H9 (cell line): ENCODE data around the gene PRSS16. TPM values are rescaled to one million over a fixed set of nuclear protein-coding genes. Genes with fewer than 3 reads are reported as not detected.

Experiments
- DNase-seq: peaks from one replicate; pipeline ENCODE4 v3.0.0-alpha.2; 2017
- H2AFZ ChIP-seq: one replicate; pipeline ENCODE4 v1.6.1; 2013; ENCODE audit warnings: mild to moderate bottlenecking, low read length, control low read depth, moderate library complexity
- H2AK5ac ChIP-seq: 2 replicates; pipeline ENCODE4 v1.6.1; 2013; ENCODE audit warnings: low read length, control low read depth, mixed read lengths; ENCODE audit not compliant: insufficient read length
- H2BK120ac ChIP-seq: one replicate; pipeline ENCODE4 v1.6.1; 2013; ENCODE audit warnings: low read depth, mild to moderate bottlenecking, low read length, control low read depth, inconsistent platforms; ENCODE audit not compliant: poor library complexity, severe bottlenecking
- H2BK12ac ChIP-seq: 2 replicates; pipeline ENCODE4 v1.6.1; 2013; ENCODE audit warnings: low read length, control low read depth, mixed read lengths, low read depth; ENCODE audit not compliant: insufficient read length
- H2BK15ac ChIP-seq: 2 replicates; pipeline ENCODE4 v1.6.1; 2013; ENCODE audit warnings: low read depth, low read length, control low read depth
- H2BK20ac ChIP-seq: one replicate; pipeline ENCODE4 v1.6.1; 2013; ENCODE audit warnings: low read depth, mild to moderate bottlenecking, low read length, control low read depth, inconsistent platforms; ENCODE audit not compliant: poor library complexity, severe bottlenecking
- H2BK5ac ChIP-seq: 2 replicates; pipeline ENCODE4 v1.6.1; 2013; ENCODE audit warnings: low read length, control low read depth, mixed read lengths; ENCODE audit not compliant: insufficient read length
- H3K14ac ChIP-seq: 2 replicates; pipeline ENCODE4 v1.6.1; 2013; ENCODE audit warnings: low read length, control low read depth; ENCODE audit not compliant: insufficient read depth
- H3K18ac ChIP-seq: 2 replicates; pipeline ENCODE4 v1.6.1; 2013; ENCODE audit warnings: low read depth, mild to moderate bottlenecking, mixed read lengths, low read length, control low read depth; ENCODE audit not compliant: insufficient read length
- H3K23ac ChIP-seq: 2 replicates; pipeline ENCODE4 v1.6.1; 2013; ENCODE audit warnings: low read length, control low read depth, mixed read lengths, low read depth; ENCODE audit not compliant: insufficient read length
- H3K23me2 ChIP-seq: 2 replicates; pipeline ENCODE4 v1.6.1; 2013; ENCODE audit warnings: low read depth, mild to moderate bottlenecking, mixed read lengths, low read length, control low read depth; ENCODE audit not compliant: insufficient read length, poor library complexity, severe bottlenecking
- H3K27ac ChIP-seq: 2 replicates; pipeline ENCODE4 v1.5.1; 2013; ENCODE audit warnings: low read length, control low read depth, mixed read lengths, low read depth; ENCODE audit not compliant: insufficient read length
- H3K27me3 ChIP-seq: 2 replicates; pipeline ENCODE4 v1.6.1; 2013; ENCODE audit warnings: low read length, control low read depth, inconsistent platforms; ENCODE audit not compliant: insufficient read depth
- H3K4ac ChIP-seq: 2 replicates; pipeline ENCODE4 v1.6.1; 2013; ENCODE audit warnings: low read depth, mild to moderate bottlenecking, control low read depth, inconsistent platforms, low read length, moderate library complexity
- H3K4me1 ChIP-seq: 2 replicates; pipeline ENCODE4 v1.6.1; 2013; ENCODE audit warnings: low read length, control low read depth, inconsistent platforms; ENCODE audit not compliant: insufficient read depth
- H3K4me2 ChIP-seq: 2 replicates; pipeline ENCODE4 v1.6.1; 2013; ENCODE audit warnings: low read length, control low read depth, mixed read lengths; ENCODE audit not compliant: insufficient read length, insufficient read depth
- H3K56ac ChIP-seq: 2 replicates; pipeline ENCODE4 v1.6.1; 2013; ENCODE audit warnings: low read depth, mild to moderate bottlenecking, mixed read lengths, low read length, control low read depth; ENCODE audit not compliant: insufficient read length
- H3K79me1 ChIP-seq: 2 replicates; pipeline ENCODE4 v1.6.1; 2013; ENCODE audit warnings: low read depth, mild to moderate bottlenecking, moderate library complexity, low read length, control low read depth, inconsistent platforms; ENCODE audit not compliant: insufficient read depth, poor library complexity, severe bottlenecking
- H3K79me2 ChIP-seq: 2 replicates; pipeline ENCODE4 v1.6.1; 2013; ENCODE audit warnings: low read length, control low read depth, inconsistent platforms; ENCODE audit not compliant: insufficient read depth
- H3K9ac ChIP-seq: 2 replicates; pipeline ENCODE4 v1.6.1; 2013; ENCODE audit warnings: low read length, control low read depth, mixed read lengths; ENCODE audit not compliant: insufficient read length; ENCODE audit errors: extremely low read depth
- H3K9me3 ChIP-seq: one replicate; pipeline ENCODE4 v1.6.1; 2013; ENCODE audit warnings: low read depth, low read length, inconsistent platforms; ENCODE audit not compliant: control insufficient read depth
- H3T11ph ChIP-seq: one replicate; pipeline ENCODE4 v1.6.1; 2013; ENCODE audit warnings: mild to moderate bottlenecking, low read length, control low read depth, inconsistent platforms
- H4K20me1 ChIP-seq: one replicate; pipeline ENCODE4 v1.6.1; 2013; ENCODE audit not compliant: control insufficient read depth, insufficient read length, insufficient read depth
- H4K5ac ChIP-seq: 2 replicates; pipeline ENCODE4 v1.6.1; 2013; ENCODE audit warnings: low read depth, mild to moderate bottlenecking, mixed read lengths, low read length, control low read depth; ENCODE audit not compliant: insufficient read length
- H4K8ac ChIP-seq: replicated peaks from 2 replicates; pipeline ENCODE4 v1.6.1; 2013; ENCODE audit warnings: low read length, control low read depth, mixed read lengths, low read depth; ENCODE audit not compliant: insufficient read length
- H4K91ac ChIP-seq: 2 replicates; pipeline ENCODE4 v1.6.1; 2013; ENCODE audit warnings: low read depth, mild to moderate bottlenecking, moderate library complexity, mixed read lengths, low read length, control low read depth; ENCODE audit not compliant: insufficient read length
- H3K27ac Mint-ChIP-seq, 3 experiments: 2 replicates in 2 of 3; 3 replicates in 1 of 3; pipeline ENCODE4 v1.8.0; 2020 to 2021; ENCODE audit warnings: mixed read lengths in 3 of 3, mild to moderate bottlenecking in 1 of 3, moderate library complexity in 1 of 3
- H3K27me3 Mint-ChIP-seq: 2 replicates; pipeline ENCODE4 v1.8.0; 2021; ENCODE audit warnings: low read depth, mild to moderate bottlenecking, moderate library complexity, mixed read lengths
- H3K36me3 Mint-ChIP-seq, 3 experiments: 2 replicates in 2 of 3; 3 replicates in 1 of 3; pipeline ENCODE4 v1.8.0; 2020 to 2021; ENCODE audit warnings: low read depth in 3 of 3, mixed read lengths in 3 of 3; ENCODE audit not compliant: insufficient read depth in 1 of 3
- H3K4me1 Mint-ChIP-seq, 2 experiments: 2 replicates each; pipeline ENCODE4 v1.8.0; 2020; ENCODE audit warnings: mixed read lengths in 2 of 2
- H3K4me3 Mint-ChIP-seq, 2 experiments: 2 replicates in 1 of 2; 3 replicates in 1 of 2; pipeline ENCODE4 v1.8.0; 2020 to 2021; ENCODE audit warnings: mild to moderate bottlenecking in 2 of 2, mixed read lengths in 2 of 2, moderate library complexity in 1 of 2
- H3K9me3 Mint-ChIP-seq, 2 experiments: 2 replicates in 1 of 2; 3 replicates in 1 of 2; pipeline ENCODE4 v1.8.0; 2020; ENCODE audit warnings: mild to moderate bottlenecking in 2 of 2, mixed read lengths in 2 of 2, moderate library complexity in 1 of 2
- CTCF ChIP-seq: fragments of 200-600 bp; sonication (generic); conservative IDR thresholded peaks from 3 replicates; pipeline ENCODE4 v1.8.0; 2021; ENCODE audit warnings: antibody characterized with exemption, mild to moderate bottlenecking
- WGBS: extraction: QIAGEN DNeasy Blood & Tissue Kit; methylation state at CpG from one replicate; pipeline ENCODE4 v1.1.7; 2013; ENCODE audit warnings: missing lambda C conversion rate, low lambda C conversion rate, mixed read lengths; ENCODE audit not compliant: insufficient read length; ENCODE audit errors: extremely low coverage; 5-methylcytosine and 5-hydroxymethylcytosine counted together
- total RNA-seq: library from RNA; stranded (reverse); gene quantifications from 2 replicates; pipeline ENCODE4 v1.2.1, GENCODE V29; 2021

The PRSS16 gene
- total RNA-seq, 1 experiment from 2014 or later: 14.8 TPM

GRCh38 chr6:27288136-27289044, 40.9 kb downstream of the PRSS16 start:
- H3K18ac ChIP-seq: no peak overlapping the region
- no peak overlapping the region for H2BK120ac ChIP-seq
- H3K27me3 ChIP-seq: peaks cover 1% of the 10 kb centered on the region; the same call in 1 of the 2 replicates
- H3K9me3 ChIP-seq: no peaks in the 10 kb centered on the region
- H3K27ac Mint-ChIP-seq: no peak overlapping the region
- no peaks in the 10 kb centered on the region for H3K36me3 Mint-ChIP-seq
- peaks cover 17% of the 10 kb centered on the region for H3K23me2 ChIP-seq
- H2AK5ac ChIP-seq: no peak overlapping the region
- H3K79me1 ChIP-seq: no peaks in the 10 kb centered on the region
- H3K14ac ChIP-seq: no peak overlapping the region
- H4K20me1 ChIP-seq: no peaks in the 10 kb centered on the region
- H4K8ac ChIP-seq: no peak overlapping the region
- no peak overlapping the region for H3K4ac ChIP-seq
- H2BK5ac ChIP-seq: no peak overlapping the region
- peak; percentile 69 for DNase-seq
- no peak overlapping the region for H4K91ac ChIP-seq
- TF ChIP-seq CTCF: no peak
- H3K79me2 ChIP-seq: no peaks in the 10 kb centered on the region
- no peaks in the 10 kb centered on the region for H3K4me1 ChIP-seq
- peaks cover 26 to 31% of the 10 kb centered on the region in 2 experiments for H3K4me1 Mint-ChIP-seq
- H3K23ac ChIP-seq: no peak overlapping the region
- H3K27ac ChIP-seq: no peak overlapping the region
- no peak overlapping the region for H2BK20ac ChIP-seq
- H3K9me3 Mint-ChIP-seq: peaks cover 0 to 4% of the 10 kb centered on the region in 2 experiments; a peak in 1 of 5 replicates
- peak overlapping the region; percentile 32 for H3K9ac ChIP-seq
- H3K4me2 ChIP-seq: peak overlapping the region; percentile 84
- H3K27me3 Mint-ChIP-seq: peaks cover 76% of the 10 kb centered on the region
- no peak overlapping the region for H3K56ac ChIP-seq
- H3K4me3 Mint-ChIP-seq: peak overlapping the region; percentile 77 to 87
- H3T11ph ChIP-seq: no peak overlapping the region
- 100% methylated on average over 1 of the region's 33 CpGs for WGBS
- no peak overlapping the region for H2BK12ac ChIP-seq
- H2BK15ac ChIP-seq: no peak overlapping the region
- no peak overlapping the region for H4K5ac ChIP-seq
- no peak overlapping the region for H2AFZ ChIP-seq
